ENCODE data around the gene EMSY. TPM values are rescaled to one million over a fixed set of nuclear protein-coding genes. Genes with fewer than 3 reads are reported as not detected.

EMSY gene
- polyA plus RNA-seq, 1 of the 3 experiments (the other 2 are of a cell fraction) = 11.1 TPM

GRCh38 chr11:76459299-76459698, 14.5 kb downstream of the EMSY start:
- WGBS (ENCODE audit: low lambda C conversion rate) = 65% methylated on average over 4 of the region's 4 CpGs
- ChIA-PET POLR2A (no interaction called here), CTCF (interaction anchor here (0.7 to 3.0 kb wide), 14 partner anchors 9 to 218 kb away, joined by 3 to 14 read pairs (median 4); partner anchors contain the start of gene EMSY)
- peaks cover 0 to 9% of the 10 kb centered on the region in 2 experiments; a peak in 2 of 4 replicates for H3K4me1 ChIP-seq (ENCODE audit: control insufficient read depth in 1 of 2, insufficient read depth in 2 of 2, low read depth in 1 of 2, low read length in 1 of 2)
- peaks cover 2% of the 10 kb centered on the region; the same call in 1 of the 2 replicates for H3K79me2 ChIP-seq (ENCODE audit: insufficient read depth)
- no peak overlapping the region for H3K27ac ChIP-seq (ENCODE audit: low read depth in 2 of 2, low read length in 1 of 2)
- no peaks in the 10 kb centered on the region for H3K9me3 ChIP-seq
- no peak overlapping the region for H3K4me3 ChIP-seq (ENCODE audit: low read depth in 2 of 2, low read length in 1 of 2)
- no peaks in the 10 kb centered on the region for H3K9me2 ChIP-seq
- H3K9ac ChIP-seq = no peak overlapping the region
- H3F3A ChIP-seq (replicated peaks; ENCODE audit: insufficient read depth) = no peaks in the 10 kb centered on the region
- no peak overlapping the region for H3K4me2 ChIP-seq
- H4K20me1 ChIP-seq (ENCODE audit: insufficient read depth) = no peaks in the 10 kb centered on the region; the same call in 1 of the 2 replicates
- no peaks in the 10 kb centered on the region for H3K27me3 ChIP-seq (ENCODE audit: insufficient read depth)
- TF ChIP-seq USF2 (IDR thresholded peaks at IDR 0.05; ENCODE audit: borderline replicate concordance, low read depth, low read length) (no peak), RAD21 (IDR thresholded peaks at IDR 0.05; ENCODE audit: low read length) (peak; percentile 18; the same call in 1 of the 2 replicates), CTCF (IDR thresholded peaks at IDR 0.05) (peak; percentile 60)
- peaks cover 47 to 53% of the 10 kb centered on the region in 2 experiments for H3K36me3 ChIP-seq (replicated peaks in 1 of 2; ENCODE audit: control insufficient read depth in 1 of 2, insufficient read depth in 2 of 2, low read length in 1 of 2)
- H2AFZ ChIP-seq (ENCODE audit: low read depth) = no peak overlapping the region
- DNase-seq = peak; percentile 38

DNA sequence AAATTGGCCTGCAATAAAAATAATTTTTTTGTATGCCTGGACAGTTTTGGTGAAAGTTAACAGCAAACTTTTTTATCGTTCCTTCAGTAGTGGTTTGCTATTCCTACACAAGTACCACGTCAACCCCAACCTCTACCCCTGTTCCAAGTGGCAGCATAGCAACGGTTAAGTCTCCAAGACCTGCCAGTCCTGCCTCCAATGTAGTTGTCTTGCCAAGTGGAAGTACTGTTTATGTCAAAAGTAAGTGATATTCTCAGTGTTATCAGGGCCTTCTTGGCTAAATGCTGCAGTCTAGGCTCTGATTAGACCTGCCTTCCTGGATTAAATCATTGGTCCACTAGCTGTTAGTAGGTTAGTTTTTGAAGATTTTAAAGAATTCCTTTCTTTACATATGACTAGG, 15.0 kb downstream of the EMSY start:
- Histone ChIP-seq H4K20me1 (ENCODE audit: insufficient read depth) (no peaks in the 10 kb centered on the region; the same call in 1 of the 2 replicates), H3K79me2 (ENCODE audit: insufficient read depth) (peaks cover 2% of the 10 kb centered on the region; the same call in 1 of the 2 replicates), H3K9me2 (no peaks in the 10 kb centered on the region), H3K9ac (no peak overlapping the region), H3K4me2 (no peak overlapping the region), H3K4me1 (ENCODE audit: control insufficient read depth in 1 of 2, insufficient read depth in 2 of 2, low read depth in 1 of 2, low read length in 1 of 2) (peaks cover 0 to 7% of the 10 kb centered on the region in 2 experiments; a peak in 2 of 4 replicates), H2AFZ (ENCODE audit: low read depth) (no peak overlapping the region), H3K36me3 (replicated peaks in 1 of 2; ENCODE audit: control insufficient read depth in 1 of 2, insufficient read depth in 2 of 2, low read length in 1 of 2) (peaks cover 49 to 50% of the 10 kb centered on the region in 2 experiments), H3F3A (replicated peaks; ENCODE audit: insufficient read depth) (no peaks in the 10 kb centered on the region), H3K9me3 (no peaks in the 10 kb centered on the region), H3K27ac (ENCODE audit: low read depth in 2 of 2, low read length in 1 of 2) (no peak overlapping the region), H3K27me3 (ENCODE audit: insufficient read depth) (no peaks in the 10 kb centered on the region), H3K4me3 (ENCODE audit: low read depth in 2 of 2, low read length in 1 of 2) (no peak overlapping the region)
- TF ChIP-seq TAF1 (IDR thresholded peaks at IDR 0.05; ENCODE audit: borderline replicate concordance, low read depth, low read length) (no peak), TEAD4 (IDR thresholded peaks at IDR 0.05; ENCODE audit: borderline replicate concordance, insufficient read depth) (no peak), POLR2AphosphoS5 (IDR thresholded peaks at IDR 0.05; ENCODE audit: low read depth, low read length) (no peak), RXRA (IDR thresholded peaks at IDR 0.05; ENCODE audit: borderline replicate concordance, low read depth) (no peak), RAD21 (IDR thresholded peaks at IDR 0.05; ENCODE audit: low read length) (no peak), NFIC (IDR thresholded peaks at IDR 0.05; ENCODE audit: borderline replicate concordance) (no peak), RCOR1 (IDR thresholded peaks at IDR 0.05; ENCODE audit: low read length) (no peak), FOXM1 (IDR thresholded peaks at IDR 0.05; ENCODE audit: low read depth) (no peak), JUND (IDR thresholded peaks at IDR 0.05) (no peak), EP300 (IDR thresholded peaks at IDR 0.05; ENCODE audit: borderline replicate concordance in 1 of 2, low read depth in 1 of 2, low read length in 1 of 2) (no peak), ELF1 (IDR thresholded peaks at IDR 0.05) (no peak), TCF12 (IDR thresholded peaks at IDR 0.05) (no peak), USF2 (IDR thresholded peaks at IDR 0.05; ENCODE audit: borderline replicate concordance, low read depth, low read length) (no peak), RFX5 (IDR thresholded peaks at IDR 0.05; ENCODE audit: low read length) (no peak), GATA2 (CRISPR knock-in tag; IDR thresholded peaks at IDR 0.05) (no peak), USF1 (IDR thresholded peaks at IDR 0.05; ENCODE audit: borderline replicate concordance, low read depth) (no peak)
- ChIA-PET POLR2A (no interaction called here), CTCF (interaction anchor here (0.7 to 3.0 kb wide), 13 partner anchors 9 to 218 kb away, joined by 3 to 14 read pairs (median 4); partner anchors contain the start of gene EMSY)
- WGBS (ENCODE audit: low lambda C conversion rate) = 93% methylated on average over 3 of the region's 3 CpGs
- DNase-seq = no peak

Measured in SK-N-SH (cell line).